Heart left ventricle (tissue), 16 donors: Measurements from ENCODE around the gene LDAF1. TPM values are rescaled to one million over a fixed set of nuclear protein-coding genes. Genes with fewer than 3 reads are reported as not detected.

Experiments used
- ATAC-seq, 4 donors: fragments of 200-7000 bp; cut with Tn5 transposase; one replicate each; pipeline ENCODE4 v1.9.1; 2020 to 2022; ENCODE audit warnings: moderate library complexity in 4 of 4, mild to moderate bottlenecking in 3 of 4, moderate number of reproducible peaks in 1 of 4
- DNase-seq, 5 donors: peaks; one replicate each; pipeline ENCODE4 v3.0.0-alpha.2; 2020
- H3K27ac ChIP-seq, 12 donors: fragments of 200-600 bp; sonication (generic) in 4 of 12; one replicate each; pipeline versions ENCODE4 v1.5.0 to v1.8.0; 2016 to 2022; ENCODE audit warnings: mild to moderate bottlenecking in 2 of 12
- H3K27me3 ChIP-seq, 9 donors: fragments of 200-600 bp; sonication (generic) in 2 of 9; one replicate each; pipeline versions ENCODE4 v1.5.1 to v1.8.0; 2016 to 2022; ENCODE audit warnings: mild to moderate bottlenecking in 3 of 9
- H3K36me3 ChIP-seq, 9 donors: fragments of 200-600 bp; sonication (generic) in 2 of 9; one replicate each; pipeline versions ENCODE4 v1.5.0 to v1.8.0; 2018 to 2022; ENCODE audit warnings: mild to moderate bottlenecking in 2 of 9
- H3K4me1 ChIP-seq, 12 donors: fragments of 200-600 bp; sonication (generic) in 4 of 12; one replicate each; pipeline versions ENCODE4 v1.5.0 to v1.8.0; 2016 to 2022; ENCODE audit warnings: mild to moderate bottlenecking in 3 of 12
- H3K4me3 ChIP-seq, 12 donors: fragments of 200-600 bp; sonication (generic) in 4 of 12; one replicate each; pipeline versions ENCODE4 v1.5.0 to v1.8.0; 2017 to 2022; ENCODE audit warnings: mild to moderate bottlenecking in 9 of 12, moderate library complexity in 4 of 12
- H3K9me3 ChIP-seq, 12 donors: fragments of 200-600 bp; sonication (generic) in 4 of 12; one replicate each; pipeline versions ENCODE4 v1.5.0 to v1.8.0; 2016 to 2022; ENCODE audit warnings: mild to moderate bottlenecking in 1 of 12
- POLR2A ChIP-seq, 2 donors: fragments of 450-650 bp; IDR thresholded peaks; one replicate each; pipeline ENCODE4 v1.6.1; 2017; ENCODE audit warnings: antibody characterized with exemption in 2 of 2, mild to moderate bottlenecking in 2 of 2, moderate library complexity in 2 of 2
- WGBS, 4 donors: extraction: QIAGEN DNeasy Blood & Tissue Kit in 2 of 4; methylation state at CpG; one replicate each; pipeline versions ENCODE4 v1.1.5 to v1.1.7; 2013 to 2018; 5-methylcytosine and 5-hydroxymethylcytosine counted together
- intact Hi-C, 10 donors: fragments of 100-400 bp; cut with DNase I; formaldehyde crosslinking; loops; one replicate each; pipeline versions ENCODE4 v1.11.1 to v1.14.2; 2022
- polyA plus RNA-seq, 2 donors: library from polyadenylated mRNA; stranded (reverse); fragments of 200-250 nt; gene quantifications; one replicate each; pipeline ENCODE4 v1.2.3, GENCODE V29; 2013
- total RNA-seq, 9 donors: library from RNA; depleted of rRNA in 2 of 9; stranded (reverse); fragments of >200 nt in 2 of 9; fragmentation: NEBNext Ultra II Directional in 3 of 9; extraction: Animal tissue kit (Norgen Biotek cat#: 25700) in 3 of 9; gene quantifications; one replicate each; pipeline versions ENCODE4 v1.1.0 to v1.2.4, GENCODE V29; 2016 to 2023
- TF ChIP-seq, protein P1 (sequence below), 12 donors: fragments of 200-600 bp; sonication (generic) in 4 of 12; IDR thresholded peaks; one replicate each; pipeline versions ENCODE4 v1.5.0 to v1.8.0; 2018 to 2022; ENCODE audit warnings: antibody characterized with exemption in 12 of 12, mild to moderate bottlenecking in 5 of 12
- donor health status: ischemic (EF 13 %, LVEDD 7.1; RV severe dilation, severe dysfunction).
- donor health status: healthy with polysubstance abuse.
- donor health status: DM: no; HTN: yes; CAD: no.
- donor health status: DM: no; HTN: no; CAD: no.
- donor health status: ischemic (EF 25% LVEDD 6.9; RV normal size, moderate dysfunction).
- donor health status: ischemic (EF 25% LVEDD 5.7; RV mildly dilated, moderate dysfunction).
- donor health status: healthy.
- donor health status: DM: yes; HTN: yes; CAD: no.
- donor health status: ischemic (EF 35%, LVEDD 5.7; RV mildly dilated, moderate dysfunction).
- donor health status: nonischemic (EF 11% LVEDD 7.7; RV severe dilation, severe dysfunction).
- donor health status: DM: yes; HTN: yes; CAD: no.
- donor health status: PGD.
- donor health status: ischemic (EF 29% LVEDD 5.4; RV normal size, mild dysfunction).
- donor health status: nonischemic (EF 23%, LVEDD 6.1; RV moderate dilation, normal function).

The LDAF1 gene
- total and polyA plus RNA-seq, 11 donors, result 31.0 to 334 (median 138) TPM

DNA sequence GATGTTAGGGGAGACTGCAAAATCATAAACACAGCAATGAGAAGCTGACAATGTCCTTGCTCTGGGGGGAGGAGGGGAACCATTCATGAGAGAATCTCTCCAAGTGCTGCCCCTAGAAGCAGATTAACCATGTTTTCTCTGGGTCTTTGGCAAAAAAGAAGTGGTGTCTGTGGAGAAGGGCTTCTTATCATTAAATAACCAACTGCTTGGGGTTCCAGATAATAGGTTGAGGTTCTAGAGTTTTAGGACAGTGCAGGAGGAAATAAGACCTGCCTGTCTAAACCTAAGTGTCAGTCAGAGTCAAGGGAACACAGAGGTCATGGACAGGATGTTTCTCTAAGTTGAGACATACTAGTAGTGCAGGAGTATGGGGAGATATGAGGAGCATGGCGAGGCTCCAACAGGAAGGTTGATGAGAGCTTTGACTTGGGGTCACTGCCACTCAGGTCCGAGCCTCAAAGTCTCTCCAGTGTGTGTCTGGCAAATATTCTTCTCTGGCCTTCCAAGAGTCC is 69.9 kb downstream of the LDAF1 start:
- DNase-seq (no peak), ATAC-seq (no peak)
- no peak for TF ChIP-seq POLR2A (IDR thresholded peaks at IDR 0.05)
- TF ChIP-seq, protein P1, sequence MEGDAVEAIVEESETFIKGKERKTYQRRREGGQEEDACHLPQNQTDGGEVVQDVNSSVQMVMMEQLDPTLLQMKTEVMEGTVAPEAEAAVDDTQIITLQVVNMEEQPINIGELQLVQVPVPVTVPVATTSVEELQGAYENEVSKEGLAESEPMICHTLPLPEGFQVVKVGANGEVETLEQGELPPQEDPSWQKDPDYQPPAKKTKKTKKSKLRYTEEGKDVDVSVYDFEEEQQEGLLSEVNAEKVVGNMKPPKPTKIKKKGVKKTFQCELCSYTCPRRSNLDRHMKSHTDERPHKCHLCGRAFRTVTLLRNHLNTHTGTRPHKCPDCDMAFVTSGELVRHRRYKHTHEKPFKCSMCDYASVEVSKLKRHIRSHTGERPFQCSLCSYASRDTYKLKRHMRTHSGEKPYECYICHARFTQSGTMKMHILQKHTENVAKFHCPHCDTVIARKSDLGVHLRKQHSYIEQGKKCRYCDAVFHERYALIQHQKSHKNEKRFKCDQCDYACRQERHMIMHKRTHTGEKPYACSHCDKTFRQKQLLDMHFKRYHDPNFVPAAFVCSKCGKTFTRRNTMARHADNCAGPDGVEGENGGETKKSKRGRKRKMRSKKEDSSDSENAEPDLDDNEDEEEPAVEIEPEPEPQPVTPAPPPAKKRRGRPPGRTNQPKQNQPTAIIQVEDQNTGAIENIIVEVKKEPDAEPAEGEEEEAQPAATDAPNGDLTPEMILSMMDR (IDR thresholded peaks at IDR 0.05), result no peak
- H3K27me3 ChIP-seq, result peaks cover 0 to 18% (median 0%) of the 10 kb centered on the region in 9 donors
- 61 to 80% (median 67%) methylated on average over 1 to 2 of the region's 2 CpGs for WGBS, 4 donors
- H3K9me3 ChIP-seq, result no peaks in the 10 kb centered on the region
- H3K4me3 ChIP-seq, result no peak overlapping the region
- no peak overlapping the region for H3K27ac ChIP-seq
- no peaks in the 10 kb centered on the region for H3K36me3 ChIP-seq
- intact Hi-C loops, result no loop called here
- no peaks in the 10 kb centered on the region for H3K4me1 ChIP-seq

Other genes starting within 250 kb of the LDAF1 start
- 1 to 10 TPM in 4 of 9 donors, under 1 TPM in 5; 0.30 to 2.0 (median 0.97) TPM for gene DNAH3, start 7.8 kb upstream of the LDAF1 start, total RNA-seq
- gene DNAH3, start 7.8 kb upstream of the LDAF1 start, polyA plus RNA-seq, result under 1 TPM; 0.01 to 0.46 TPM
- not detected for gene ZP2, start 52.9 kb downstream of the LDAF1 start, total RNA-seq
- not detected for gene ZP2, start 52.9 kb downstream of the LDAF1 start, polyA plus RNA-seq
- not detected for gene ANKS4B, start 75.0 kb downstream of the LDAF1 start, total RNA-seq
- not detected for gene ANKS4B, start 75.0 kb downstream of the LDAF1 start, polyA plus RNA-seq
- gene CRYM, start 119.6 kb downstream of the LDAF1 start, total RNA-seq, result 100 to 1,000 TPM in 6 of 9 donors, 10 to 100 TPM in 3; 41.0 to 267 (median 116) TPM
- gene CRYM, start 119.6 kb downstream of the LDAF1 start, polyA plus RNA-seq, result 10 to 100 TPM; 63.5 to 80.2 TPM